Measurements from ENCODE around the gene RMRP. TPM values are rescaled to one million over a fixed set of nuclear protein-coding genes. Genes with fewer than 3 reads are reported as not detected.

RMRP gene
- total RNA-seq, 1 experiment from 2014 or later = 8,654 TPM

DNA sequence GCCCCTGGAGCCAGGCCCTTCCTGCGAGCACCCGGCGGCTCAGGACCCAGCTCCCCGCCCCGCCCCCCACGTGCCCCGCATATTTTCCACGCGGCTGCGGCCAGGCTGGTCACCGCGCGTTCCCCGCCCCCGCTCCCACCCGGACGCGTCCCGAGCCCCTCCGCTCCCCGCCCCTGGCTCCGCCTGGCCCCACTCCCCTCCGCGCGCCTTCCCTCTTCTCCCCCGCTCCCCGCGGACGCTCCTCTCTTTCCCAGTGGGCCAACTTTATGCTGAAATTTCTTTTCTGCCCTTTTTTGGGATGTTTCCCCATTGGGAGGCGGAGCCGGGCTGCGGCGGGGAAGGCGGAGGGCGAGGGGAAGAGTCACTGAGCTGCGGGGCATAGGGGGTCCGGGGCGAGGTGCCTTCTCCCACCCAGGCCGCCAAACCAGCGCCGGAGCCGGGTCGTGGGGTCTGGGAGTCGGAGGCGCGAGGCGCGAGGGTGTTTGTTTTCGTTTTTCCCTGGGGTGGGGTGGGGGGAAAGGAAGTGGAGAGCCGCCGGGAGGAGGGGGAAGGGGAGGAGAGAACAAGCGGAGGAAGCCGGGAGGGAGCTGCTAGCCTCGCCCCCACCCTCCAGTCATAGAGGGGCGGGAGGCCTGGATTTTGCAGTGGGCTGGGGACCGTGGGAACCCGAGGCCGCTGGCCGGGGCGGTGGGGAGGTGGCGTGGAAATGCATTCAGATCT, 33.0 kb upstream of the RMRP start:
- H3K4me3 ChIP-seq = peak overlapping the region; percentile 98
- no peaks in the 10 kb centered on the region for H3K27me3 ChIP-seq
- peaks cover 18% of the 10 kb centered on the region for H3K36me3 ChIP-seq
- H3K27ac ChIP-seq = peak overlapping the region; percentile 97
- H3K4me1 ChIP-seq = peaks cover 13% of the 10 kb centered on the region
- H3K9me3 ChIP-seq (replicated peaks) = no peaks in the 10 kb centered on the region
- peak; percentile 84 to 85 for DNase-seq

- Histone ChIP-seq H3K4me1 (peaks cover 13% of the 10 kb centered on the region), H3K27me3 (no peaks in the 10 kb centered on the region), H3K27ac (peak overlapping the region; percentile 97), H3K4me3 (peak overlapping the region; percentile 98), H3K36me3 (peaks cover 23% of the 10 kb centered on the region), H3K9me3 (replicated peaks) (no peaks in the 10 kb centered on the region)
- peak in 1 of 2 experiments; percentile 73 for DNase-seq
Measured at GRCh38 chr9:35690294-35690613, 32.4 kb upstream of the RMRP start.

- H3K27ac ChIP-seq = peak within 1 kb of the TSS; percentile 97
- peaks cover 28% of the 10 kb centered on the region for H3K36me3 ChIP-seq
- H3K4me3 ChIP-seq = peak within 1 kb of the TSS; percentile 98
- peak; percentile 95 for DNase-seq
- H3K9me3 ChIP-seq (replicated peaks) = no peaks in the 10 kb centered on the region
- H3K27me3 ChIP-seq = no peaks in the 10 kb centered on the region
- peaks cover 13% of the 10 kb centered on the region for H3K4me1 ChIP-seq
Measured at GRCh38 chr9:35689542-35690293, 31.9 kb upstream of the RMRP start, which contains the start of gene TPM2. Gene TPM2 (minus strand): TSS chr9:35689925. CDS start chr9:35689817, 108 bp downstream.

GRCh38 chr9:35688558-35689541, 31.0 kb upstream of the RMRP start:
- peaks cover 13% of the 10 kb centered on the region for H3K4me1 ChIP-seq
- H3K36me3 ChIP-seq = peaks cover 37% of the 10 kb centered on the region
- H3K27ac ChIP-seq = peak overlapping the region; percentile 97
- no peaks in the 10 kb centered on the region for H3K9me3 ChIP-seq (replicated peaks)
- peak overlapping the region; percentile 98 for H3K4me3 ChIP-seq
- H3K27me3 ChIP-seq = no peaks in the 10 kb centered on the region
- DNase-seq = peak; percentile 33 to 59

DNA sequence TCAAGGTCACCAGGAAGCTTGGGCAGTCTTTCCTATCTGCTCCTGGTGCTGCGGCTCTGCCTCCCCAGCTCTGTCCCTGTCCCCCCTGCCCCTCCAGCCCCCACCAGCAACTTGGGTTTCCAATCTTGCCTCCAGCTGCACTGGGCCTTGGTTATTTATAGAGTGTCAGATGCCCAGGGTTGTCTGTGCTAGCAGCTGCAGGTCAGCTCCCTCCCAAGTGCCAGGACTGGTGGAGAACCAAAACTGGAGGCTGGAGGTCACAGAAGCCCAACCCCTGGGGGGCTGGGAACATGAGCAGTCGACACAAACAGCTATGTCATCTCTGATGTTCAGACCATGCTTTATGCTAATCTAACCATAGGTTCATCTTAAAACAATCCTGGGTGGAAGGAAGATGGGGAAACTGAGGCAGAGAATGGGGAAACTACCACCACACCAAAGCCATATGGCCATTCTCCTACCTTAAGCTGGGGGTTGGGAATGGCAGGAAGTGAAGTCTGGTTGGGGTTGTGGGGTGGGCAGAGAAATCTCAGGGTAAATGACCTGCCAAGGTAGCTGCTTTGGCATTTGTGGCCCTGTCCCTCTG, 30.2 kb upstream of the RMRP start:
- Histone ChIP-seq H3K27ac (peak overlapping the region; percentile 97; the same call in 1 of the 2 replicates), H3K4me1 (peaks cover 13% of the 10 kb centered on the region), H3K9me3 (replicated peaks) (no peaks in the 10 kb centered on the region), H3K4me3 (peak overlapping the region; percentile 98), H3K36me3 (peaks cover 45% of the 10 kb centered on the region), H3K27me3 (no peaks in the 10 kb centered on the region)
- no peak for DNase-seq

GRCh38 chr9:35687306-35687705, 29.5 kb upstream of the RMRP start:
- no peak overlapping the region for H3K4me3 ChIP-seq
- H3K4me1 ChIP-seq = peaks cover 13% of the 10 kb centered on the region
- H3K9me3 ChIP-seq (replicated peaks) = no peaks in the 10 kb centered on the region
- no peak overlapping the region for H3K27ac ChIP-seq
- no peak for DNase-seq
- peaks cover 53% of the 10 kb centered on the region for H3K36me3 ChIP-seq
- H3K27me3 ChIP-seq = no peaks in the 10 kb centered on the region

GRCh38 chr9:35686222-35687203, 28.7 kb upstream of the RMRP start:
- no peaks in the 10 kb centered on the region for H3K27me3 ChIP-seq
- H3K36me3 ChIP-seq = peaks cover 53% of the 10 kb centered on the region
- no peaks in the 10 kb centered on the region for H3K9me3 ChIP-seq (replicated peaks)
- DNase-seq = no peak
- H3K27ac ChIP-seq = no peak overlapping the region
- peaks cover 13% of the 10 kb centered on the region for H3K4me1 ChIP-seq
- no peak overlapping the region for H3K4me3 ChIP-seq

DNA sequence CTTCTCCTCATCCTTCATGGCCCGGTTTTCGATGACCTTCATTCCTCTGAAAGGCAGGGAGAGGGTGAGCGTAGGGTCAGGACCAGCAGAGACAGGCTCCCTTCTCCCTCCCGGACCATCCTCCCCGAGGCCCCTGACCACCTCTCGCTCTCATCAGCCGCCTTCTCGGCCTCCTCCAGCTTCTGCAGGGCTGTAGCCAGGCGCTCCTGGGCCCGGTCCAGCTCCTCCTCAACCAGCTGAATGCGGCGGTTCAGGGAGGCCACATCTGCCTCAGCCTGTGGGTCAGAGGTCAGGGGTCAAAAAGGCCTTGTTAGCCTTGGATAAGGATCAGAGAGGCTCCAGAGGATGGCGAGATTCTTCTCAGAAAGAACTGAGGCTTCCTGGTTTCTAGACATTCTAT, 27.7 kb upstream of the RMRP start:
- Histone ChIP-seq H3K27ac (no peak overlapping the region), H3K4me1 (peaks cover 13% of the 10 kb centered on the region), H3K4me3 (no peak overlapping the region), H3K9me3 (replicated peaks) (no peaks in the 10 kb centered on the region), H3K27me3 (no peaks in the 10 kb centered on the region), H3K36me3 (peaks cover 53% of the 10 kb centered on the region)
- no peak for DNase-seq

- Histone ChIP-seq H3K27me3 (no peaks in the 10 kb centered on the region), H3K4me3 (no peak overlapping the region), H3K9me3 (replicated peaks) (no peaks in the 10 kb centered on the region), H3K4me1 (peaks cover 13% of the 10 kb centered on the region), H3K27ac (no peak overlapping the region), H3K36me3 (peaks cover 53% of the 10 kb centered on the region)
- DNase-seq = no peak
Measured at GRCh38 chr9:35684921-35685320, 27.1 kb upstream of the RMRP start.

GRCh38 chr9:35683323-35683722, 25.5 kb upstream of the RMRP start:
- peaks cover 11% of the 10 kb centered on the region for H3K4me1 ChIP-seq

DNA sequence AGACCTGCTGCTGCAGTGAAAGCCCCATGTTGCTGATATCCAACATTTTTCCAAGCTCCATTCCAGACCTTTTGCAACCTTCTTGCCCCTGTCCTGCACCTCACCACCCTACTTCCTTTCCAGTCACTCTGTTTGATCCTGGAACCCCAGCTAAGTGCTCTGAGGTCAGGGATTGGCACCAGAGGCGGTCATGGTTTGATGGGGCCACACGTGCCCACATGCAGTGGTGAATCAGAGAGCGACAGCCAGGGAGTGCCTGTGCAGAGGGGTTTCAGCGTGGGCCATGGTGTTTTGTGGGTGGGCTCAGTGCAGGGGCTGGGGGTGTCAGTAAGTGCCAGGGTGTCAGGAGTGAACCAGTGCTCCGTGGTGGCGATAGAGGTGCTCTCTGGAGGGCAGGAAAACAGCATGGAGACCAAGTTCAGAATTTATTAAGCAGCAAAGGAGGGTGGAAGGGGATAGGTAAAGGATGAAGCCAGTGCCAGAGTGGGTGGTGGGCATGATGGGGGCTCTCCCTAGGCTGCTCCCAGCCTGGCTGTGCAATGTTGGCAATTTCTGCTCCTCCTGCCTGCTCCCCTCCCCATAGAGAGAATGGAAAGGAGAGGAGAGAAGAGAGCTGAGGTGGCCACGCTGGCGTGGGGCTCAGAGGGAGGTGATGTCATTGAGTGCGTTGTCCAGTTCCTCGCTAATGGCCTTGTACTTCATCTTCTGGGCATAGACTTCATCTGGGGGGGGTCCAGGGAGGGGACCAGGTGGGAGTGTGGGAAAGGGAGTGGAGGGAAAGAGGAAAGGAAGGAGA, 24.9 kb upstream of the RMRP start:
- no peak for DNase-seq
- Histone ChIP-seq H3K4me1 (peaks cover 5% of the 10 kb centered on the region), H3K27me3 (no peaks in the 10 kb centered on the region), H3K27ac (no peak overlapping the region), H3K4me3 (no peak overlapping the region), H3K9me3 (replicated peaks) (no peaks in the 10 kb centered on the region), H3K36me3 (peaks cover 48% of the 10 kb centered on the region)

More at GRCh38 chr9:35683323-35683722, 25.5 kb upstream of the RMRP start:
- DNase-seq = no peak
- Histone ChIP-seq H3K4me3 (no peak overlapping the region), H3K9me3 (replicated peaks) (no peaks in the 10 kb centered on the region), H3K27me3 (no peaks in the 10 kb centered on the region), H3K36me3 (peaks cover 53% of the 10 kb centered on the region), H3K27ac (no peak overlapping the region)

DNA sequence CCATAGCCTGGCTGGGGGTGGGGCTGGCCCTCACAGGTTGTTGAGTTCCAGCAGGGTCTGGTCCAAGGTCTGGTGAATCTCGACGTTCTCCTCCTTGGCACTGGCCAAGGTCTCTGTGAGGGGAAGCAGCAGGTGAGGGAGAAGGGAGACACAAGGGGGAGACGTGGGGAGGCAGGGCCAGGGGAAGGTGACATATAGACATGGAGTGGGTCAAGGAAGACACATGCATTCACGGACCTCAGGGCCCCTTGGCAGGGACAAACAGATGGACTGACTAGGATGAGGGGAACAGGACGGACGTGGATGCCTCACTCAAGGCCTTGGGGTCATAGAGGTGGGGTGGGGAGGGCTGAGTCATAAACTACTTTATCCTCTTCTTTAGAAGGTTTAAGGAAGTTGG, 24.2 kb upstream of the RMRP start:
- H3K27me3 ChIP-seq = no peaks in the 10 kb centered on the region
- no peaks in the 10 kb centered on the region; the same call in 1 of the 2 replicates for H3K4me1 ChIP-seq
- no peaks in the 10 kb centered on the region for H3K9me3 ChIP-seq (replicated peaks)
- H3K4me3 ChIP-seq = no peak overlapping the region
- no peak overlapping the region for H3K27ac ChIP-seq
- peaks cover 41% of the 10 kb centered on the region for H3K36me3 ChIP-seq
- DNase-seq = no peak

Measured in SJCRH30 (cell line).